H1 (cell line): Measurements from ENCODE around the gene IFTAP. TPM values are rescaled to one million over a fixed set of nuclear protein-coding genes. Genes with fewer than 3 reads are reported as not detected.

Experiments
- CEBPB ChIP-seq: IDR thresholded peaks from 2 replicates; pipeline ENCODE4 v1.6.1; 2012; ENCODE audit warnings: low read depth, low read length
- CHD7 ChIP-seq: fragments of 300-600 bp; sonication (generic); IDR thresholded peaks from 2 replicates; pipeline ENCODE4 v1.7.1; 2012; ENCODE audit warnings: low read length, moderate library complexity, mild to moderate bottlenecking, inconsistent platforms; ENCODE audit not compliant: insufficient replicate concordance
- NRF1 ChIP-seq: IDR thresholded peaks from 2 replicates; pipeline ENCODE4 v1.6.1; 2011; ENCODE audit warnings: mild to moderate bottlenecking, low read depth, low read length, improper control_type of control experiment
- RXRA ChIP-seq: IDR thresholded peaks from 2 replicates; pipeline ENCODE4 v1.6.1; 2011; ENCODE audit warnings: low read depth, mild to moderate bottlenecking, low read length, moderate library complexity; ENCODE audit not compliant: insufficient read depth
- SP2 ChIP-seq: IDR thresholded peaks from 2 replicates; pipeline ENCODE4 v1.6.1; 2012; ENCODE audit warnings: mild to moderate bottlenecking, low read length, inconsistent platforms
- SRF ChIP-seq: IDR thresholded peaks from 2 replicates; pipeline ENCODE4 v1.6.1; 2011; ENCODE audit warnings: mild to moderate bottlenecking, low read depth, low read length, moderate library complexity
- SUZ12 ChIP-seq: fragments of 200-600 bp; sonication (generic); IDR thresholded peaks from 2 replicates; pipeline ENCODE4 v1.6.1; 2012; ENCODE audit warnings: mild to moderate bottlenecking, inconsistent platforms, low read length, moderate library complexity, mixed read lengths
- TBP ChIP-seq: IDR thresholded peaks from 2 replicates; pipeline ENCODE4 v1.6.1; 2011; ENCODE audit warnings: low read depth, low read length, improper control_type of control experiment
- TCF12 ChIP-seq: IDR thresholded peaks from 2 replicates; pipeline ENCODE4 v1.6.1; 2011; ENCODE audit warnings: low read depth, mild to moderate bottlenecking, low read length
- USF2 ChIP-seq: IDR thresholded peaks from 2 replicates; pipeline ENCODE4 v1.6.1; 2011; ENCODE audit warnings: low read length, improper control_type of control experiment
- polyA plus RNA-seq, 7 experiments: library from polyadenylated mRNA; depleted of rRNA in 3 of 7; stranded (reverse) in 5 of 7; unstranded in 2 of 7; fragments of >200 nt in 5 of 7; fragments of 200-250 nt in 2 of 7; gene quantifications; 1 replicate in 5 of 7; 2 replicates in 1 of 7; 4 replicates in 1 of 7; pipeline versions ENCODE4 v1.2.1 to v1.2.3, GENCODE V29; 2011 to 2013; ENCODE audit warnings: missing spikeins in 2 of 7, mixed read lengths in 2 of 7
- total RNA-seq: library from RNA; stranded (reverse); fragmentation: NEBNext Ultra II Directional; extraction: Animal tissue kit (Norgen Biotek cat#: 25700); gene quantifications from 2 replicates; pipeline ENCODE4 v1.2.1, GENCODE V29; 2021

Gene IFTAP
- total and polyA plus RNA-seq, 2 of the 8 experiments (the other 6 are each of a cell fraction or from before 2014, with no cell fraction given), result 21.2 to 23.9 TPM

- TF ChIP-seq CHD7, result no peak
- TF ChIP-seq TCF12, result no peak
- no peak for TF ChIP-seq NRF1
- no peak for TF ChIP-seq SP2
- no peak for TF ChIP-seq RXRA
- no peak for TF ChIP-seq TBP
- TF ChIP-seq CEBPB, result no peak
- no peak for TF ChIP-seq USF2
- TF ChIP-seq SUZ12, result no peak
- TF ChIP-seq SRF, result no peak
Observed at GRCh38 chr11:36558571-36559413, 35.5 kb upstream of the IFTAP start (continued).
